HepG2 (cell line): Measurements from ENCODE around the gene NOPCHAP1. TPM values are rescaled to one million over a fixed set of nuclear protein-coding genes. Genes with fewer than 3 reads are reported as not detected.

Experiments used
- ATAC-seq: fragments of 200-7000 bp; cut with Tn5 transposase; 3 replicates; pipeline ENCODE4 v1.9.1; 2020; ENCODE audit warnings: mild to moderate bottlenecking, moderate library complexity
- BruUV-seq: library from RNA; stranded (reverse); fragments of 400-500 nt; replicated peaks from 2 replicates; lab custom pipeline; 2021; lab: Mats Ljungman, UMichigan
- CTCF ChIA-PET: fragments of 300-600 bp; formaldehyde crosslinking; extraction: SDS; loops from one replicate; lab custom pipeline; 2021; ENCODE audit warnings: low total read pairs, inconsistent platforms, low intra/inter-chr PET ratio; lab: Yijun Ruan, JAX
- POLR2A ChIA-PET: fragments of 350-600 bp; sonication (Branson Sonifier 250); formaldehyde crosslinking; loops from one replicate; lab custom pipeline; 2020; ENCODE audit warnings: antibody characterized with exemption, inconsistent platforms; lab: Yijun Ruan, JAX
- DNase-seq: peaks from one replicate; pipeline ENCODE4 v3.0.0-alpha.2; 2015; ENCODE audit warnings: low spot score
- FAIRE-seq: peaks from 3 replicates; lab custom pipeline; 2011; peaks lifted over from hg19 to GRCh38; lab: Jason Lieb, UNC
- H2AFZ ChIP-seq: one replicate; pipeline ENCODE4 v1.6.1; 2011; ENCODE audit warnings: low read length, inconsistent platforms
- H3K27ac ChIP-seq: fragments of 300-600 bp; 3 replicates; pipeline ENCODE4 v1.8.0; 2011; ENCODE audit warnings: mixed run types, mild to moderate bottlenecking, mixed read lengths, low read length, inconsistent platforms; ENCODE audit not compliant: insufficient read depth; ENCODE audit errors: extremely low read length
- H3K27me3 ChIP-seq, 2 experiments: fragments of 200-600 bp in 1 of 2; 2 replicates in 1 of 2; 3 replicates in 1 of 2; pipeline versions ENCODE4 v1.6.0 to v1.8.0; 2011; ENCODE audit warnings: low read length in 2 of 2, mild to moderate bottlenecking in 2 of 2, moderate library complexity in 2 of 2, inconsistent platforms in 1 of 2; ENCODE audit not compliant: insufficient read depth in 2 of 2, control insufficient read depth in 1 of 2
- H3K36me3 ChIP-seq, 2 experiments: fragments of 200-600 bp in 1 of 2; replicated peaks in 1 of 2; 2 replicates in 1 of 2; 3 replicates in 1 of 2; pipeline versions ENCODE4 v1.5.1 to v1.8.0; 2011; ENCODE audit warnings: low read length in 2 of 2, inconsistent platforms in 1 of 2; ENCODE audit not compliant: insufficient read depth in 2 of 2, control insufficient read depth in 1 of 2
- H3K4me1 ChIP-seq: 2 replicates; pipeline ENCODE4 v1.5.1; 2012; ENCODE audit warnings: low read length, inconsistent platforms; ENCODE audit not compliant: insufficient read depth
- H3K4me2 ChIP-seq: 2 replicates; pipeline ENCODE4 v1.6.0; 2011; ENCODE audit warnings: low read depth, low read length, inconsistent platforms
- H3K4me3 ChIP-seq, 3 experiments: fragments of 200-600 bp in 1 of 3; sonication (generic), shearing (Covaris generic) in 1 of 3; replicated peaks in 1 of 3; 2 replicates each; pipeline ENCODE4 v1.5.1; 2011 to 2016; ENCODE audit warnings: low read length in 3 of 3, inconsistent platforms in 2 of 3, low read depth in 2 of 3, mild to moderate bottlenecking in 2 of 3, control low read depth in 1 of 3, mixed read lengths in 1 of 3; ENCODE audit not compliant: insufficient read depth in 1 of 3
- H3K79me2 ChIP-seq: one replicate; pipeline ENCODE4 v1.6.1; 2011; ENCODE audit warnings: low read length, inconsistent platforms; ENCODE audit not compliant: insufficient read depth
- H3K9ac ChIP-seq: 2 replicates; pipeline ENCODE4 v1.6.0; 2011; ENCODE audit warnings: mild to moderate bottlenecking, low read depth, low read length, inconsistent platforms; ENCODE audit not compliant: insufficient read depth
- H3K9me3 ChIP-seq: 2 replicates; pipeline ENCODE4 v1.5.1; 2012; ENCODE audit warnings: mild to moderate bottlenecking, low read length
- H4K20me1 ChIP-seq: 2 replicates; pipeline ENCODE4 v1.6.0; 2011; ENCODE audit warnings: inconsistent platforms, mild to moderate bottlenecking, low read length, moderate library complexity; ENCODE audit not compliant: insufficient read depth
- PAWR ChIP-seq: sonication (generic); formaldehyde crosslinking; IDR thresholded peaks from 2 replicates; pipeline ENCODE4 v1.4.0; 2020; ENCODE audit warnings: missing genetic modification reagents, mild to moderate bottlenecking, borderline replicate concordance
- POLR2G ChIP-seq: fragments of 200-400 bp; formaldehyde crosslinking; IDR thresholded peaks from 2 replicates; pipeline ENCODE4 v1.6.1; 2018; ENCODE audit warnings: mild to moderate bottlenecking, low read depth, low read length, moderate library complexity
- SIN3B ChIP-seq: fragments of 150-350 bp; IDR thresholded peaks from 2 replicates; pipeline ENCODE4 v1.6.1; 2014; ENCODE audit warnings: low read length
- SMAD1 ChIP-seq: sonication (generic); formaldehyde crosslinking; IDR thresholded peaks from 2 replicates; pipeline ENCODE4 v1.4.0; 2020; ENCODE audit warnings: missing genetic modification reagents, low read depth, mild to moderate bottlenecking, borderline replicate concordance
- YEATS2 ChIP-seq: sonication (generic); formaldehyde crosslinking; IDR thresholded peaks from 2 replicates; pipeline ENCODE4 v1.4.0; 2020; ENCODE audit warnings: missing genetic modification reagents, borderline replicate concordance
- ZEB1 ChIP-seq: IDR thresholded peaks from 2 replicates; pipeline ENCODE4 v1.6.1; 2012; ENCODE audit warnings: mild to moderate bottlenecking, low read depth, inconsistent platforms; ENCODE audit not compliant: insufficient replicate concordance
- WGBS: methylation state at CpG from one replicate; pipeline ENCODE4 v1.1.6; 2017; ENCODE audit warnings: low lambda C conversion rate; 5-methylcytosine and 5-hydroxymethylcytosine counted together
- in situ Hi-C: cut with HindIII; loops from 2 replicates; pipeline ENCODE4 v1.10.0; 2017; ENCODE audit warnings: low pct_unique_long_range_greater_than_20kb; ENCODE audit not compliant: extremely low pct_ligation_motif_present
- intact Hi-C: fragments of 100-400 bp; cut with micrococcal nuclease; formaldehyde crosslinking; loops from one replicate; pipeline ENCODE4 v1.10.0; 2022; ENCODE audit not compliant: unreplicated experiment
- polyA plus RNA-seq, 8 experiments: library from polyadenylated mRNA; depleted of rRNA in 3 of 8; stranded (reverse) in 7 of 8; unstranded in 1 of 8; fragments of >200 nt; fragmentation: Illumina TruSeq in 4 of 8; extraction: Trizol in 4 of 8; gene quantifications; 2 replicates each; pipeline versions ENCODE4 v1.2.1 to v1.2.3, GENCODE V29; 2011 to 2016; ENCODE audit warnings: low read depth in 4 of 8, missing spikeins in 1 of 8, mixed read lengths in 1 of 8; ENCODE audit not compliant: insufficient read depth in 1 of 8
- total RNA-seq, 5 experiments: library from RNA; depleted of rRNA; stranded (reverse); fragments of >200 nt; fragmentation: Illumina TruSeq; extraction: Trizol; gene quantifications; 2 replicates each; pipeline ENCODE4 v1.2.3, GENCODE V29; 2016; ENCODE audit warnings: low read depth in 1 of 5
- TF ChIP-seq, protein P1 (sequence below): sonication (generic); formaldehyde crosslinking; IDR thresholded peaks from 2 replicates; pipeline ENCODE4 v1.9.0; 2021; ENCODE audit warnings: missing genetic modification reagents, borderline replicate concordance
- TF ChIP-seq, protein P2 (sequence below): sonication (generic); formaldehyde crosslinking; IDR thresholded peaks from 2 replicates; pipeline ENCODE4 v1.4.0; 2020; ENCODE audit warnings: missing genetic modification reagents, mild to moderate bottlenecking, borderline replicate concordance
- TF ChIP-seq, protein P3 (sequence below): sonication (generic); formaldehyde crosslinking; IDR thresholded peaks from 2 replicates; pipeline ENCODE4 v1.8.1; 2022; ENCODE audit warnings: low read depth, mild to moderate bottlenecking, missing genetic modification reagents

NOPCHAP1 gene
- total and polyA plus RNA-seq, 2 of the 13 experiments (the other 11 are each of a cell fraction or from before 2014, with no cell fraction given): 5.7 to 38.1 TPM

DNA sequence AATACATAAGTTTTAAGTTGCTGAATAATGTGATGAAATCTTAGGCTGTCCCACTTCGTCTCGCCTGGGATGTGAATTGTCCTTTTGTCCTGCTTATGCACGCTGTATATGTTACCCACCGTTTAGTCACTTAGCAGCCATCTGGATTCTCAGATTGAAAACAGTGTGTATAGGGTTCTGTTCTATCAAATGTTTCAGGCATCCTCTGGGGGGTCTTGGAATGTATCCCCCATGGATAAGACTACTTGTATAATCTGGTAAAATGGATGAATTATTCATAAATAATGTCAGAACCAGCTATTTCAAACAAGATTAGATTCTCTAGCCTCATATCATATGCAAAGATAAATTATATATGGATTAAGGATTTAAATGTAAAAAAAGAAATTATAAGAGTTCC, 29.4 kb downstream of the NOPCHAP1 start:
- H3K27me3 ChIP-seq: no peaks in the 10 kb centered on the region
- TF ChIP-seq SMAD1 (no peak), POLR2G (no peak), PAWR (no peak), YEATS2 (CRISPR knock-in tag) (no peak), SIN3B (no peak), ZEB1 (no peak)
- TF ChIP-seq, protein P1, sequence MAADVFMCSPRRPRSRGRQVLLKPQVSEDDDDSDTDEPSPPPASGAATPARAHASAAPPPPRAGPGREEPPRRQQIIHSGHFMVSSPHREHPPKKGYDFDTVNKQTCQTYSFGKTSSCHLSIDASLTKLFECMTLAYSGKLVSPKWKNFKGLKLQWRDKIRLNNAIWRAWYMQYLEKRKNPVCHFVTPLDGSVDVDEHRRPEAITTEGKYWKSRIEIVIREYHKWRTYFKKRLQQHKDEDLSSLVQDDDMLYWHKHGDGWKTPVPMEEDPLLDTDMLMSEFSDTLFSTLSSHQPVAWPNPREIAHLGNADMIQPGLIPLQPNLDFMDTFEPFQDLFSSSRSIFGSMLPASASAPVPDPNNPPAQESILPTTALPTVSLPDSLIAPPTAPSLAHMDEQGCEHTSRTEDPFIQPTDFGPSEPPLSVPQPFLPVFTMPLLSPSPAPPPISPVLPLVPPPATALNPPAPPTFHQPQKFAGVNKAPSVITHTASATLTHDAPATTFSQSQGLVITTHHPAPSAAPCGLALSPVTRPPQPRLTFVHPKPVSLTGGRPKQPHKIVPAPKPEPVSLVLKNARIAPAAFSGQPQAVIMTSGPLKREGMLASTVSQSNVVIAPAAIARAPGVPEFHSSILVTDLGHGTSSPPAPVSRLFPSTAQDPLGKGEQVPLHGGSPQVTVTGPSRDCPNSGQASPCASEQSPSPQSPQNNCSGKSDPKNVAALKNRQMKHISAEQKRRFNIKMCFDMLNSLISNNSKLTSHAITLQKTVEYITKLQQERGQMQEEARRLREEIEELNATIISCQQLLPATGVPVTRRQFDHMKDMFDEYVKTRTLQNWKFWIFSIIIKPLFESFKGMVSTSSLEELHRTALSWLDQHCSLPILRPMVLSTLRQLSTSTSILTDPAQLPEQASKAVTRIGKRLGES: no peak
- TF ChIP-seq, protein P2, sequence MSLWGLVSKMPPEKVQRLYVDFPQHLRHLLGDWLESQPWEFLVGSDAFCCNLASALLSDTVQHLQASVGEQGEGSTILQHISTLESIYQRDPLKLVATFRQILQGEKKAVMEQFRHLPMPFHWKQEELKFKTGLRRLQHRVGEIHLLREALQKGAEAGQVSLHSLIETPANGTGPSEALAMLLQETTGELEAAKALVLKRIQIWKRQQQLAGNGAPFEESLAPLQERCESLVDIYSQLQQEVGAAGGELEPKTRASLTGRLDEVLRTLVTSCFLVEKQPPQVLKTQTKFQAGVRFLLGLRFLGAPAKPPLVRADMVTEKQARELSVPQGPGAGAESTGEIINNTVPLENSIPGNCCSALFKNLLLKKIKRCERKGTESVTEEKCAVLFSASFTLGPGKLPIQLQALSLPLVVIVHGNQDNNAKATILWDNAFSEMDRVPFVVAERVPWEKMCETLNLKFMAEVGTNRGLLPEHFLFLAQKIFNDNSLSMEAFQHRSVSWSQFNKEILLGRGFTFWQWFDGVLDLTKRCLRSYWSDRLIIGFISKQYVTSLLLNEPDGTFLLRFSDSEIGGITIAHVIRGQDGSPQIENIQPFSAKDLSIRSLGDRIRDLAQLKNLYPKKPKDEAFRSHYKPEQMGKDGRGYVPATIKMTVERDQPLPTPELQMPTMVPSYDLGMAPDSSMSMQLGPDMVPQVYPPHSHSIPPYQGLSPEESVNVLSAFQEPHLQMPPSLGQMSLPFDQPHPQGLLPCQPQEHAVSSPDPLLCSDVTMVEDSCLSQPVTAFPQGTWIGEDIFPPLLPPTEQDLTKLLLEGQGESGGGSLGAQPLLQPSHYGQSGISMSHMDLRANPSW (CRISPR knock-in tag): no peak
- TF ChIP-seq, protein P3, sequence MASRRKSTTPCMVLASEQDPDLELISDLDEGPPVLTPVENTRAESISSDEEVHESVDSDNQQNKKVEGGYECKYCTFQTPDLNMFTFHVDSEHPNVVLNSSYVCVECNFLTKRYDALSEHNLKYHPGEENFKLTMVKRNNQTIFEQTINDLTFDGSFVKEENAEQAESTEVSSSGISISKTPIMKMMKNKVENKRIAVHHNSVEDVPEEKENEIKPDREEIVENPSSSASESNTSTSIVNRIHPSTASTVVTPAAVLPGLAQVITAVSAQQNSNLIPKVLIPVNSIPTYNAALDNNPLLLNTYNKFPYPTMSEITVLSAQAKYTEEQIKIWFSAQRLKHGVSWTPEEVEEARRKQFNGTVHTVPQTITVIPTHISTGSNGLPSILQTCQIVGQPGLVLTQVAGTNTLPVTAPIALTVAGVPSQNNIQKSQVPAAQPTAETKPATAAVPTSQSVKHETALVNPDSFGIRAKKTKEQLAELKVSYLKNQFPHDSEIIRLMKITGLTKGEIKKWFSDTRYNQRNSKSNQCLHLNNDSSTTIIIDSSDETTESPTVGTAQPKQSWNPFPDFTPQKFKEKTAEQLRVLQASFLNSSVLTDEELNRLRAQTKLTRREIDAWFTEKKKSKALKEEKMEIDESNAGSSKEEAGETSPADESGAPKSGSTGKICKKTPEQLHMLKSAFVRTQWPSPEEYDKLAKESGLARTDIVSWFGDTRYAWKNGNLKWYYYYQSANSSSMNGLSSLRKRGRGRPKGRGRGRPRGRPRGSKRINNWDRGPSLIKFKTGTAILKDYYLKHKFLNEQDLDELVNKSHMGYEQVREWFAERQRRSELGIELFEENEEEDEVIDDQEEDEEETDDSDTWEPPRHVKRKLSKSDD: no peak
- TF ChIP-seq, all 625 proteins: peak for 0
- 96% methylated on average over 4 of the region's 4 CpGs for WGBS
- Histone ChIP-seq H3K36me3 (peaks cover 0 to 7% of the 10 kb centered on the region in 2 experiments; a peak in 2 of 5 replicates), H4K20me1 (no peaks in the 10 kb centered on the region), H3K27ac (no peak overlapping the region), H3K4me3 (no peak overlapping the region), H3K9ac (no peak overlapping the region), H3K4me2 (no peak overlapping the region), H3K4me1 (peaks cover 6% of the 10 kb centered on the region; the same call in 1 of the 2 replicates), H2AFZ (no peak overlapping the region), H3K79me2 (no peaks in the 10 kb centered on the region), H3K9me3 (no peaks in the 10 kb centered on the region)
- ChIA-PET CTCF (no interaction called here), POLR2A (no interaction called here)
- no peak for DNase-seq
- intact Hi-C loops: no loop called here
- no peak for ATAC-seq
- FAIRE-seq: no peak
- BruUV-seq: no TSS peak
- in situ Hi-C loops: no loop called here
